Activated T-helper 1 cell treated with anti-CD3 and anti-CD28 coated beads, Interleukin-2, amount 50 U/mL, for 16 hours (primary cell): ENCODE results near the gene ERN1.

Experiments used
- DNase-seq, 2 donors: peaks; one replicate each; pipeline ENCODE4 v3.0.0-alpha.2; 2020; ENCODE audit warnings: low read depth in 1 of 2, low spot score in 1 of 2

The ERN1 gene

GRCh38 chr17:64084940-64085649 lies 44.8 kb downstream of the ERN1 start:
- no peak for DNase-seq

GRCh38 chr17:64084086-64084939 lies 45.6 kb downstream of the ERN1 start:
- DNase-seq: no peak

- DNase-seq: no peak
These were observed 46.3 kb downstream of the ERN1 start for GRCh38 chr17:64083563-64084085.

GRCh38 chr17:64083093-64083492 lies 46.9 kb downstream of the ERN1 start:
- DNase-seq: no peak

GRCh38 chr17:64081802-64082799 lies 47.8 kb downstream of the ERN1 start:
- no peak for DNase-seq

- no peak for DNase-seq
These were observed 49.7 kb downstream of the ERN1 start for GRCh38 chr17:64080174-64080618.

- DNase-seq: no peak
These were observed 52.6 kb downstream of the ERN1 start for GRCh38 chr17:64077379-64077778.

- no peak for DNase-seq
These were observed 54.0 kb downstream of the ERN1 start for GRCh38 chr17:64075913-64076312.

- no peak for DNase-seq
These were observed 55.1 kb downstream of the ERN1 start for GRCh38 chr17:64074704-64075426.

GRCh38 chr17:64073771-64074703 lies 55.9 kb downstream of the ERN1 start:
- DNase-seq: no peak

- DNase-seq: no peak
These were observed 58.8 kb downstream of the ERN1 start for GRCh38 chr17:64071111-64071510.

GRCh38 chr17:64070213-64070612 lies 59.7 kb downstream of the ERN1 start:
- no peak for DNase-seq

GRCh38 chr17:64069143-64069542 lies 60.8 kb downstream of the ERN1 start:
- no peak for DNase-seq

- no peak for DNase-seq
These were observed 62.3 kb downstream of the ERN1 start for GRCh38 chr17:64067657-64068056.

GRCh38 chr17:64066716-64067115 lies 63.2 kb downstream of the ERN1 start:
- DNase-seq: peak in 1 of 2 donors; percentile 13

GRCh38 chr17:64065161-64065560 lies 64.8 kb downstream of the ERN1 start:
- DNase-seq: no peak

GRCh38 chr17:64064331-64064730 lies 65.6 kb downstream of the ERN1 start:
- DNase-seq: no peak

- DNase-seq: no peak
These were observed 66.1 kb downstream of the ERN1 start for GRCh38 chr17:64063766-64064224.

- DNase-seq: no peak
These were observed 66.9 kb downstream of the ERN1 start for GRCh38 chr17:64063088-64063487.
